Fibroblast of skin of scalp (primary cell): ENCODE results near the gene METTL22. TPM values are rescaled to one million over a fixed set of nuclear protein-coding genes. Genes with fewer than 3 reads are reported as not detected.

Experiments used
- DNase-seq: peaks from one replicate; pipeline ENCODE4 v3.0.0-alpha.2; 2013
- polyA plus RNA-seq, 2 experiments: library from polyadenylated mRNA; unstranded; fragments of 120-200 nt; gene quantifications; one replicate each; pipeline ENCODE4 v1.2.1, GENCODE V29; 2013; ENCODE audit not compliant: insufficient read length in 2 of 2

METTL22 gene
- polyA plus RNA-seq (2013, experiment 1 of 2; ENCODE audit: insufficient read length), result 33.0 TPM
- 28.0 TPM for polyA plus RNA-seq (2013, experiment 2 of 2; ENCODE audit: insufficient read length)

GRCh38 chr16:8621572-8622314, at the start of gene METTL22:
Gene METTL22 (plus strand): TSS chr16:8621698. CDS start chr16:8625666, 3,968 bp downstream.
- peak; percentile 86 for DNase-seq

DNA sequence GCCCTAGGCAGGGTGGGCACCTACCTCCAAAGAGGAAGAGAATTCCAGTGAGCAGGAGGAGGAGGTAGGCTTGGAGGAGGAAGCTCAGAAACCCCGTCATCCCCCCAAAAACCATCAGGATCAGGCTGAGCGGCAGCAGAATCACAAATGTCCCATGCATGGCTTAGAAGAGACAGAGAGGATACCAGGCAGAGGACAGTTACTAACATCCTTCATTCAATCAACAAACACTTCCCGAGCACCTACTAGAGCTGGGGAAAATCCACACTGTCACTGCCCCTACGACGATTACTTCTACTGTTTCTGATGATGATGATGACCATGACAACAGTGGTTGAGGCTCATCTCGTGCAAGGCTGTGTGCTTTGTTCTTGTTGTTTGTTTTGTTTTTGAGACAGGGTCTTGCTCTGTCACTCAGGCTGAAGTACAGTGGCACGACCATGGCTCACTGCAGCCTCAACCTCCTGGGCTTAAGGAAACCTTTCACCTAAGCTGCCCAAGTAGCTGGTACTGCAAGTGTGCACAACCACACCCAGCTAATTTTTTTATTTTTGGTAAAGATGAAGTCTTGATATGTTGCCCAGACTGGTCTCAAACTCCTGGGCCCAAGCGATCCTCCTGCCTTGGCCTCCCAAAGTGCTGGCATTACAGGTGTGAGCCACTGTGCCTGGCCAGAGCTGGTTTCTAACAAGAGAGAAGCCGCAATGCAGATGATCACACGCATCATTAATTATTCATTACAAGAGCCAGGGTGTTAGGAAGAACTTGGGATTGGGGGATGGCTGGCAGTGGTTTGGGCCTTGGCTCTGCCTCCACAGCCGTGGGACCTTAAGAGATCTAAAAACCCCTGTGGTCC, 49.2 kb upstream of the METTL22 start:
- DNase-seq, result no peak

- peak; percentile 41 for DNase-seq
Observed at GRCh38 chr16:8572919-8573724, 48.4 kb upstream of the METTL22 start.

GRCh38 chr16:8575399-8575798, 46.1 kb upstream of the METTL22 start:
- no peak for DNase-seq

DNA sequence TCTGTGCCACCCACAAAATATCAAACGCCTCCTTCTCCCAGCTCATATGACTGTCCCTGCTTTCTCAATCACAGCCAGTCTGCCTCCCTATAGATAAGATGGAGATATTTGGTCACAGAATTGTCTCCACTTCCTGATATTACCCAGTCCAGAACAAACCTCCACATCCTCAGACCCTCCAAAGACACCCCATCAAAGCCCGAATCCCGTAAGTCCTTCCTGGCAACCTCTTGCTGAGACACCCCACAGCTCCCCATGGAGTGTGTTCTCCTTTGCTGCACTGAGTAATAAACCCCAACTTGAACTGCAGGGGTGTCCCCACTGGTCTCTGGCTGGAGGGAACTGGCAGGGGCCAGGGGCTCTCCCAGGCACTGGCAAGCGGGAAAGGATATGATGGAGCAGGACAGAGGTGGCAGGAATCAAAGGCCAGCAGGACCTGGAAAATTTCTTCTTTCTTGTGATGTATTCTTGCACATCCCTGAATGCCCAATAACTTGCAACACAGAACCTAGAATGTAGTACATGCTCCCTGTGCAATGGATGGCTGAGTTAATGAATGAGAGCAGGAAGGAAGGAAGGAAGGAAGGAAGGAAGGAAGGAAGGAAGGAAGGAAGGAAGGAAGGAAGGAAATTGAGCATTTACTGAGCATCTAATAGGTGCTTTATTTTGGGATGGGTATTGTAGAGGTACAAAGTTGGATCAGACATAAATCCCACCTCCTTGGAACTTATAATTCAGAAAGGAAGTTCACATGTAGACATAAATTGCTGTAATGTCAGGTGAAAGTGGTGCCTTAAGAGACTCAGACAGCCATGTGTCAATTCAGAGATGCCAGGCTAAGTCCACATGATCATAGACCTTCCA, 45.1 kb upstream of the METTL22 start:
- no peak for DNase-seq

DNA sequence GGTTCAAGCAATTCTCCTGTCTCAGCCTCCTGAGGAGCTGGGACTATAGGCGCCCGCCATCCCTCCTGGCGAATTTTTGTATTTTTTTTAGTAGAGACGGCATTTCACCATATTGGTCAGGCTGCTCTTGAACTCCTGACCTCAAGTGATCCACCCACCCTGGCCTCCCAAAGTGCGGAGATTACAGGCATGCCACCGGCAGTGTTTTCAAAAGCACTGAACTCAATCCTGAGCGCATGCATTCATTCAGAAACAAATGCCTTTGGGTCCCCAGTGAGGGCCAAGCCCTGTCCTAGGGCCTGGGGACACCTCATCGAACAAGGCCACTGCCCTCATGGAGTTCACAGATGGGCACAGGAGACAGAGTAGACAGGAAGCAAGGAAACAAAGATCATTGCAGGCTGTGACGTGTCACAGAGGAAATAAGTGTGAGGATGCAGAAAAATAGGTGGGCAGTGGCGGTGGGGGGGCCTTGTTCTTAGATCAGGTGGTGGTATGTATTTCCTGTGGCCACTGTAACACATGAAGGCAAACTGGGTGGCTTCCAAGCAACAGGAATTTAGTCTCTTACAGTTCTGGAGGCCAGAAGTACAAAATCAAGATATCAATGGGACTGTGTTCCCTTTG, 43.7 kb upstream of the METTL22 start:
- no peak for DNase-seq

DNA sequence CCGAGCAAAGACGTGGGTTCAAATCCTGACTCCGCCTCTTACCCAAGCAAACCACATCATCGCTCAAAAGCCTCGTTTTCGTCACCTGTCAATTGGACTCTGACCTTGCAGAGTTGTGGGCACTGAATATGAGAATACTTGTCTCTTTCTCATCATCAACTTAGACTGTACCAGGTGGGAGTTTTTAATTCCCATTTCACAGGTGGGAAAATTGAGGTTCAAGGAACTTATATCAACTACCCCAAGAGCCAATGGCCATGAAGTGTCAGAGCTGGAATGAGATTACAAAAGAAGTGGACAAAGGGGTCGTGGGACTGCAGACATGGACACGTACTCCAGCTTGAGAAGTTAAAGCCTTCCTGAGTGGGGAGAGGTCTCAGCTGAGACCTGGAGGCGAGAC, 41.9 kb upstream of the METTL22 start:
- DNase-seq, result no peak

- no peak for DNase-seq
Observed at GRCh38 chr16:8581831-8582580, 39.5 kb upstream of the METTL22 start.

- DNase-seq, result no peak
Observed at GRCh38 chr16:8583199-8583598, 38.3 kb upstream of the METTL22 start.

DNA sequence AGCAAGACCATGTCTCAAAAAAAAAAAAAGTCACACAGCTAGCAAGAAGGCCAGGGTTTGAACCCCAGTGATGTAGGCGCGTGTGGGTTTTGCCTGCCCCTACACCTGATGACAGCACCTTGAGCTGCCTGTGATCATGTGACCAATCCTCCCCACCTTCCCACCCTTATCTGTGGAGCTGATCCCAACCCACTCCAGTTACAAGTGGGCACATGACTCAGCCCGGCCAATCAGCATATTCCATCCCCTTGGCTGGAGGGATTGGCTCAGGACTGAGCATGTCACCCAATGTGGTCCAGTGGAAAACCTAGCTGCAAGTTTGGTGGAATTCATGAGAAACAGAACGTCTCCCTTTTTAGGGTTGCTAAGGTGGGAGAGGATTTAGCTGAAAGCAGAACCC, 37.8 kb upstream of the METTL22 start:
- DNase-seq, result no peak

GRCh38 chr16:8585041-8585440, 36.5 kb upstream of the METTL22 start:
- DNase-seq, result no peak

- no peak for DNase-seq
Observed at GRCh38 chr16:8585857-8586256, 35.6 kb upstream of the METTL22 start.

- no peak for DNase-seq
Observed at GRCh38 chr16:8587065-8587464, 34.4 kb upstream of the METTL22 start.

DNA sequence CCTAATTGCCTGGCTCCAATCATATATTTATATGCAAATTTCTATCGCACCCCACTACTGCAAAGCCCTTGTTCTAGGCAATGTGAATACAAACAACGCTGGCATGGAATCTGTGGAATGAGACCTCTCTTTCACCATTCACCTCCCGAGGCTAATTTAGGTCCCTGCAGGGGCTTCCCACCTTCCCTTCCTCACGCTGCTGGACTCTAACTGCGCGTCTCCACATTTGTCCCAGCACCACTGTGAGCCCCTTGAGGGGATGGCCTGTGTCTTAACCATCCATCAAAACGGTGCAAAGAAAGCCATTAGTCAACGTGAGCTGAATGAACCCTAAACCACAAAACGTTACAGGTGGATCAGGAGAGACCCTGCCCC, 32.8 kb upstream of the METTL22 start:
- no peak for DNase-seq

DNA sequence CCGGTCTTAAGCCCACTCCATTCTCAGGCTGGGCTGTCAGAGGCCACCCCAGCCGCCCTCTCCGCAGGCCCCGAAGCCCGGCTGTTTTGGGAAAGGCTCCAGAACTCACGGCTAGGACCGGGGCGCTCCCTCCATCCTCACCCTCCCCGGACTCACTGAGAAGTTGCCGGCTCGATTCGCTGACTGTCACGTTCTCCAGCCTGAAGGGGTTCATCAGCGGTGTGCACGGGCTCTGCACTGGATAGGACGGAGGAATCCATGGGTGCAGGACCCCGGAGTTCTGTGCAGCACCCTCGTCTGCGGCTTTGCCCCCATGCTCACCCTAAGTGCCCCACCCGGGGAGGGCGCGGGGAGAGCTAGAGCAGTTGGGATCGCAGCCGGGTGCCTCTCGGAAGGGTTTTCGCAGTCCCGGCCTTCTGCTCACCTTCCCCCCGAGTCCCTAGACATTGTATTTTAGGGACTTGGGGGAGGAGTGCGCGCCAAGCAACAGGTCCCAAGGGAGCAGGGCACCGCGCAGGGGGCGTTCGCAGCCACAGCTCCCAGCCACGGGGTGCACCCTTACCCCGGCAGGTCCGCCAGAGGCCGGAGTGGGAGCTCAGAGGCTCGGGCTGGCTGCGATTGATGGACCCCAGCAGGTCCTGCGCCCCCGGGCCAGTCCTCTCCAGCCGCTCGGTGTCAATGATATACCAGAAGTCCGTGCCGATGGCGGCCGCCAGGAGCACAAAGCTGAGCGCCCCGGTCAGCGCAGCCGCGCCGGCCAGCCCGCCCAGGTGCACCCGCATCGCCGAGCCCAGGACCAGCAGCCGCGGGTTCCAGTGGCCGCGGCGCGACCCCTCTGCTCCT, 32.2 kb upstream of the METTL22 start:
- no peak for DNase-seq

- no peak for DNase-seq
Observed at GRCh38 chr16:8589900-8590688, 31.4 kb upstream of the METTL22 start, which contains the start of gene TMEM114. Gene TMEM114 (minus strand): TSS chr16:8590511. CDS start chr16:8589838, 673 bp downstream.

- no peak for DNase-seq
Observed at GRCh38 chr16:8590811-8591210, 30.7 kb upstream of the METTL22 start.

GRCh38 chr16:8591451-8591850, 30.0 kb upstream of the METTL22 start:
- no peak for DNase-seq
